Astrocyte (in vitro differentiated cells and primary cell): ENCODE measurements around the gene DRG2.

Experiments
- CTCF ChIP-seq: IDR thresholded peaks from 2 replicates; pipeline ENCODE4 v1.5.1; 2011; ENCODE audit warnings: low read depth, mild to moderate bottlenecking, inconsistent platforms, low read length, moderate library complexity; ENCODE audit not compliant: insufficient read depth
- EZH2 ChIP-seq: IDR thresholded peaks from 2 replicates; pipeline ENCODE4 v1.6.1; 2012; ENCODE audit warnings: mild to moderate bottlenecking, low read length, inconsistent platforms; ENCODE audit not compliant: insufficient read depth

GRCh38 chr17:18089613-18090012, 1.9 kb downstream of the DRG2 start:
- TF ChIP-seq CTCF (no peak), EZH2 (no peak)
